NT2/D1 (cell line): ENCODE results near the gene POLD4.
"Not testable (repeated sequence)": the region's sequence is repeated elsewhere in the genome, so short reads cannot be mapped to it uniquely, and the experiment has no call there.

ENCODE experiments used
- DNase-seq: peaks from one replicate; pipeline ENCODE4 v3.0.0-alpha.2; 2011; ENCODE audit warnings: low read depth, low spot score
- H3K27me3 ChIP-seq: 2 replicates; pipeline ENCODE4 v1.6.0; 2011; ENCODE audit warnings: mild to moderate bottlenecking; ENCODE audit not compliant: insufficient read length, insufficient read depth
- H3K36me3 ChIP-seq: 2 replicates; pipeline ENCODE4 v1.6.1; 2011; ENCODE audit warnings: mild to moderate bottlenecking, low read length, mixed read lengths; ENCODE audit not compliant: insufficient read depth, insufficient read length
- H3K4me1 ChIP-seq: 2 replicates; pipeline ENCODE4 v1.5.1; 2011; ENCODE audit not compliant: insufficient read depth, insufficient read length
- H3K4me3 ChIP-seq: 2 replicates; pipeline ENCODE4 v1.5.1; 2011; ENCODE audit warnings: low read depth; ENCODE audit not compliant: insufficient read length
- H3K9ac ChIP-seq: 2 replicates; pipeline ENCODE4 v1.6.0; 2011; ENCODE audit warnings: low read depth; ENCODE audit not compliant: insufficient read length
- H3K9me3 ChIP-seq: 2 replicates; pipeline ENCODE4 v1.5.1; 2011; ENCODE audit warnings: mild to moderate bottlenecking, low read length; ENCODE audit not compliant: insufficient read depth
- SUZ12 ChIP-seq: IDR thresholded peaks from 2 replicates; pipeline ENCODE4 v1.6.1; 2011; ENCODE audit not compliant: insufficient read length, insufficient read depth; ENCODE audit errors: extremely low read depth
- YY1 ChIP-seq: IDR thresholded peaks from 2 replicates; pipeline ENCODE4 v1.6.1; 2011; ENCODE audit not compliant: insufficient read length, insufficient read depth
- ZNF274 ChIP-seq: IDR thresholded peaks from 2 replicates; pipeline ENCODE4 v1.6.1; 2011; ENCODE audit warnings: mild to moderate bottlenecking, low read depth, low read length

Gene POLD4

GRCh38 chr11:67353317-67354074 is at the start of gene POLD4:
Gene POLD4 (minus strand): TSS chr11:67353546. CDS start chr11:67353399, 147 bp downstream.
- no peaks in the 10 kb centered on the region for H3K27me3 ChIP-seq
- no peaks in the 10 kb centered on the region for H3K36me3 ChIP-seq
- peak; percentile 97 for DNase-seq
- peaks cover 39% of the 10 kb centered on the region for H3K4me1 ChIP-seq
- H3K9ac ChIP-seq, result peak within 1 kb of the TSS; percentile 87
- peak within 1 kb of the TSS; percentile 64 for H3K4me3 ChIP-seq
- no peak for TF ChIP-seq YY1
- TF ChIP-seq SUZ12, result no peak
- TF ChIP-seq ZNF274, result no peak
- no peaks in the 10 kb centered on the region for H3K9me3 ChIP-seq

DNA sequence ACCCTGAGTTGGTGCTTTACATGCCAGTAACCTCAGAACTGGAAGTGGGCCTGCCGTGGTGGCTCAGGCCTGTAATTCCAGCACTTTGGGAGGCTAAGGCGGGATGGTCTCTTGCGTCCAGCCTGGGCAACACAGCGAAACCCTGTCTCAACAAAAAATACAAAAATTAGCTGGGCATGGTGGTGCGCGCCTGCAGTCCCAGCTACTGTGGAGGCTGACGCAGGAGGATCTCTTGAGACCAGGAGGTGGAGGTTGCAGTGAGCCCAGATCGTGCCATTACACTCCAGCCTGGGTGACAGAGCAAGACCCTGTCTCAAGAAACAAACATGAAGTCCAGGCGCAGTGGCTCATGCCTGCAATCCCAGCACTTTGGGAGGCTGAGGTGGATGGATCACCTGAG is 49.7 kb upstream of the POLD4 start:
- not testable (repeated sequence) for H3K4me3 ChIP-seq, DNase-seq, H3K9me3 ChIP-seq
- H3K36me3 ChIP-seq, result peaks cover 25% of the 10 kb centered on the region
- peak overlapping the region; percentile 14 for H3K9ac ChIP-seq
- H3K4me1 ChIP-seq, result peaks cover 26% of the 10 kb centered on the region
- H3K27me3 ChIP-seq, result peaks cover 30% of the 10 kb centered on the region

DNA sequence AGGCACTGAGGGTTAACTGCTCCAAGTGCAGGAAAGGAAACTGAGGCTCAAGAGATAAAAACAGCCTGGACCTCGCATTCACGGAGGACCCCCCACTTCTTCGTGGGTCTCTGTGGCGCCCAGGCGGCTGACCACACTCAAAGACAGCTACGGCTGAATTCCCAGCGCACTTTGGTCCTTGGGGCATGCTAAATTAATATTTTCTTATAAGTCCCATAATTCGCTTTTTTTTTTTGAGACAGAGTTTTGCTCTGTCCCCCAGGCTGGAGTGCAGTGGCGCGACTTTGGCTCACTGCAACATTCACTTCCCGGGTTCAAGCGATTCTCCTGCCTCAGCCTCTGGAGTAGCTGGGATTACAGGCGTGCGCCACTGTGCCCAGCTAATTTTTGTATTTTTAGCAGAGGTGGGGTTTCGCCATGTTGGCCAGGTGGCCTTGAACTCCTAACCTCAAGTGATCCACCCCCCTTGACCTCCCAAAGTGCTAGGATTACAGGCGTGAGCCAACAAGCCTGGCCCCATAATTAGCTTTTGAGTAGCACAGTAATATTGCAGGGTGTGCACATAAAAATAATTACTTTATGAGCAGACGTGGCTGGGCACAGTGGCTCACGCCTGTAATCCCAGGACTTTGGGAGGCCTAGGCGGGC is 49.0 kb upstream of the POLD4 start:
- not testable (repeated sequence) for H3K9me3 ChIP-seq, H3K4me3 ChIP-seq, DNase-seq
- H3K27me3 ChIP-seq, result peaks cover 22% of the 10 kb centered on the region
- peaks cover 28% of the 10 kb centered on the region for H3K4me1 ChIP-seq
- H3K36me3 ChIP-seq, result peaks cover 33% of the 10 kb centered on the region
- H3K9ac ChIP-seq, result peak overlapping the region; percentile 79

DNA sequence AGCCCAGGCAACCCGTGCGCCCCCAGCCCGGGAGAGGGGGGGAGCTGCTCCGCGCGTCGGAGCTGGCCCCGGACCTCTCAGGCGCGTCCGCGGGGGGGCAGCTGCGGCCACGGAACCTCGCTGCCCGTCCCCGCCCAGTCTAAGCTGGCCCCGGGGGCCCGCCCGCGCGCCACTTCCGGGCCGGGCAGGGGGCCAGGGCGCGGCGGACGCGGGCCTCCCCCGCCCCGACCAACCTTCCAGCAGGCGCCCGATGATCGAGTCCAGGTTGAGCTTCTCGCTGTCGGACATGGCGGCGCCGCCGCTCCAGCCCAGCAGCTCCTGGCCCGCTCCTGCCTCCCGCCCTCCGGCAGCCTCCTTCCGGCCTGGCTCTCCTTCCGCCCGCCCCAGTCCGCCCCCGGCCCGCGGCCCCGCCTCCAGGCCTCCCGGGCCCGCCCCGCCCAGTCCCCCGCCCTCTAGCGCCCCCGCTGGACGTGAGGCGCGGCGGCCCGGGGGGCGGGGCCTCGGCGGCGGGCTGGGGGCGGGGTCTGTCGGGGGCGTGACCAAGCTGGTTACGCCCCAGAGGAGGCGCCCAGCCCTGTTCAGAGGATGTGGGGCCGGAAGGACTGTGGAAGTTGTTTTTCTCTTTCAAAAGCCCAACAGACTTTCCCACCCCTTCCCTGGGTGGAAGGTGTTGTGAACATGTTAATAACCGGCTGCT is 48.3 kb upstream of the POLD4 start, which contains the start of gene PPP1CA:
TSS of gene PPP1CA (minus strand) at position 364 of the 697 bp plus-strand sequence. CDS start at position 288, 76 bp downstream.
- Histone ChIP-seq H3K9ac (peak within 1 kb of the TSS; percentile 99), H3K9me3 (no peaks in the 10 kb centered on the region), H3K4me3 (peak within 1 kb of the TSS; percentile 89), H3K27me3 (peaks cover 16% of the 10 kb centered on the region), H3K36me3 (peaks cover 40% of the 10 kb centered on the region), H3K4me1 (peaks cover 28% of the 10 kb centered on the region)
- peak; percentile 89 for DNase-seq
- TF ChIP-seq SUZ12 (no peak), ZNF274 (no peak), YY1 (no peak)

- peaks cover 46% of the 10 kb centered on the region for H3K36me3 ChIP-seq
- peak overlapping the region; percentile 89 for H3K4me3 ChIP-seq
- H3K9ac ChIP-seq, result peak overlapping the region; percentile 99
- H3K9me3 ChIP-seq, result no peaks in the 10 kb centered on the region
- peaks cover 31% of the 10 kb centered on the region for H3K4me1 ChIP-seq
- H3K27me3 ChIP-seq, result peaks cover 15% of the 10 kb centered on the region
- no peak for DNase-seq
- TF ChIP-seq ZNF274 (no peak), YY1 (no peak), SUZ12 (no peak)
Measured at GRCh38 chr11:67400942-67401494, 47.7 kb upstream of the POLD4 start.

- DNase-seq, result no peak
- TF ChIP-seq ZNF274, result no peak
- TF ChIP-seq SUZ12, result no peak
- TF ChIP-seq YY1, result no peak
- Histone ChIP-seq H3K9me3 (no peaks in the 10 kb centered on the region), H3K4me1 (peaks cover 31% of the 10 kb centered on the region), H3K9ac (peak overlapping the region; percentile 99), H3K27me3 (peaks cover 11% of the 10 kb centered on the region), H3K4me3 (peak overlapping the region; percentile 89), H3K36me3 (peaks cover 52% of the 10 kb centered on the region)
Measured at GRCh38 chr11:67400251-67400941, 47.0 kb upstream of the POLD4 start.
